ENCODE data around the gene SGCA. TPM values are rescaled to one million over a fixed set of nuclear protein-coding genes. Genes with fewer than 3 reads are reported as not detected.

The SGCA gene
- total RNA-seq, 1 donor from 2014 or later: 137 TPM

DNA sequence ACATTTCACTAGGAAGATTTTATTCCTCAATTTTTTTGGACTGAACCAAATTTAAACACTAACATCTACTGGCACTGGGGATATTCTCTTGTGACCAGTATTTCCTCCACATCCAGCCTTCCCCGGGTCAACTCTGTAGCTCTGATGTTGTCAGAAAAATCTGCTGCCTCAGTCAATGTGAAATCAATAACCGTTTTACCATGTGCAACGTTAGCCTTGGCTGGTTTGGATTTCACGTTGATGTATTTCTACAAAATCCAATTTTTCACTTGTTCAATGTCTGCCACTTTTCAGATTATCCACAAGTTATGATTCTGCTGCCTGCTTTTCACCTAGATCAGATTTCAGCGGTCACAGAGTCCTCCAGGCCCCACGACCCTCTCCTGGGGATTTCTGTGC lies 7.1 kb downstream of the SGCA start:
- no peak for DNase-seq
- Histone ChIP-seq H3K4me1 (peaks cover 90% of the 10 kb centered on the region), H3K27ac (replicated peaks) (peak overlapping the region; percentile 70), H3K9me3 (replicated peaks) (no peaks in the 10 kb centered on the region), H3K36me3 (no peaks in the 10 kb centered on the region), H3K4me3 (no peak overlapping the region), H3K27me3 (ENCODE audit: low read depth) (no peaks in the 10 kb centered on the region)
- TF ChIP-seq, protein P1, sequence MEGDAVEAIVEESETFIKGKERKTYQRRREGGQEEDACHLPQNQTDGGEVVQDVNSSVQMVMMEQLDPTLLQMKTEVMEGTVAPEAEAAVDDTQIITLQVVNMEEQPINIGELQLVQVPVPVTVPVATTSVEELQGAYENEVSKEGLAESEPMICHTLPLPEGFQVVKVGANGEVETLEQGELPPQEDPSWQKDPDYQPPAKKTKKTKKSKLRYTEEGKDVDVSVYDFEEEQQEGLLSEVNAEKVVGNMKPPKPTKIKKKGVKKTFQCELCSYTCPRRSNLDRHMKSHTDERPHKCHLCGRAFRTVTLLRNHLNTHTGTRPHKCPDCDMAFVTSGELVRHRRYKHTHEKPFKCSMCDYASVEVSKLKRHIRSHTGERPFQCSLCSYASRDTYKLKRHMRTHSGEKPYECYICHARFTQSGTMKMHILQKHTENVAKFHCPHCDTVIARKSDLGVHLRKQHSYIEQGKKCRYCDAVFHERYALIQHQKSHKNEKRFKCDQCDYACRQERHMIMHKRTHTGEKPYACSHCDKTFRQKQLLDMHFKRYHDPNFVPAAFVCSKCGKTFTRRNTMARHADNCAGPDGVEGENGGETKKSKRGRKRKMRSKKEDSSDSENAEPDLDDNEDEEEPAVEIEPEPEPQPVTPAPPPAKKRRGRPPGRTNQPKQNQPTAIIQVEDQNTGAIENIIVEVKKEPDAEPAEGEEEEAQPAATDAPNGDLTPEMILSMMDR (IDR thresholded peaks at IDR 0.05; ENCODE audit: borderline replicate concordance): no peak
- intact Hi-C loops (cut with micrococcal nuclease): no loop called here

DNA sequence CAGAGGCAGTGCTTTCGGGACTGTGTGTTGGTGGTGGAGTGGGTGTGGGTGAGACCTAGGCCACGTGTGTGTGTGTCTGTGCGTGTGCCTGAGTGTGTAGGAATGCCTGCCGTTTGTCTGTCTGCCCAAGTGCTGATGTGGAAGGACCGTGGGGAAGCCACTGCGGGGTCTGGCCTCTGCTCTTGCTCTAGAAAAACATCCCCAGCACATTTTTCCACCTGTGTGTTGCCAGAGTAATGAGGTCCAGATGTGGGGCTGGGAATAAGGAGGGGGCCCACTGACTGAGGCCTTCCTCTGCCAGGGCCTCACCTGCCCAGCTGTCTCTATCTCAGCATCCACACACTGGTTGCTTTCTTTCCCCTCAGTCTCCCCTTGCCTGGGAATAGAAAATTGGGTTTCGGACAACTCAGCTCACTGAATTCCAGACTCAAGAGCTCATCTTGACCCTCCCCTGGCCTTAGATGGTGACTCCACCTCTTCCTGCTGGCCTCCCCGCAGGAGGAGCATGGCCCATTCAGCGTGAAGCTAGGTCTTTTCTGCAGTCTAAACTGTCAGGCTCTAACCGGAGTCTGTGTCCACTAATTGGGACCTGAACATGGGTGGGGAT lies 7.6 kb downstream of the SGCA start:
- Histone ChIP-seq H3K9me3 (replicated peaks) (no peaks in the 10 kb centered on the region), H3K27ac (replicated peaks) (peak overlapping the region; percentile 70), H3K36me3 (no peaks in the 10 kb centered on the region), H3K4me1 (peaks cover 90% of the 10 kb centered on the region), H3K27me3 (ENCODE audit: low read depth) (no peaks in the 10 kb centered on the region), H3K4me3 (no peak overlapping the region)
- intact Hi-C loops (cut with micrococcal nuclease): no loop called here
- TF ChIP-seq, protein P1 (IDR thresholded peaks at IDR 0.05; ENCODE audit: borderline replicate concordance): no peak
- no peak for DNase-seq

DNA sequence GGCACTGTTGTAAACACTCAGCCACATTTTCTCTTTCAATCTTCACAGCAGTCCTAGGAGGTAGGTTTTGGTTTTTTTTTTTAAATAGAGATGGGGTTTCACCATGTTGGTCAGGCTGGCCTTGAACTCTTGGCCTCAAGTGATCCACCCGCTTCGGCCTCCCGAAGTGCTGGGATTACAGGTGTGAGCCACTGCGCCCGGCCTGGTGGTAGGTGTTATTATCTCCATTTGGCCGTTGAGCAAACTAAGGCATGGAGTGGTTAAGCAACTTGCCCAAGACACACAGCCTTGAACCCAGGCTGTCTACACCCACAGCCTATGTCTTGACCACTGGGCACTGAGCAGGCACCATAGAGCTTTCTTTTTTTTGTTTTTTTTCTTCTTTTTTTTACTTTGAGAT lies 8.6 kb downstream of the SGCA start:
- Histone ChIP-seq H3K36me3 (no peaks in the 10 kb centered on the region), H3K4me3 (no peak overlapping the region), H3K9me3 (replicated peaks) (no peaks in the 10 kb centered on the region), H3K27ac (replicated peaks) (peak overlapping the region; percentile 70), H3K27me3 (ENCODE audit: low read depth) (no peaks in the 10 kb centered on the region), H3K4me1 (peaks cover 86% of the 10 kb centered on the region)
- no peak for DNase-seq
- intact Hi-C loops (cut with micrococcal nuclease): no loop called here
- TF ChIP-seq, protein P1 (IDR thresholded peaks at IDR 0.05; ENCODE audit: borderline replicate concordance): no peak

DNA sequence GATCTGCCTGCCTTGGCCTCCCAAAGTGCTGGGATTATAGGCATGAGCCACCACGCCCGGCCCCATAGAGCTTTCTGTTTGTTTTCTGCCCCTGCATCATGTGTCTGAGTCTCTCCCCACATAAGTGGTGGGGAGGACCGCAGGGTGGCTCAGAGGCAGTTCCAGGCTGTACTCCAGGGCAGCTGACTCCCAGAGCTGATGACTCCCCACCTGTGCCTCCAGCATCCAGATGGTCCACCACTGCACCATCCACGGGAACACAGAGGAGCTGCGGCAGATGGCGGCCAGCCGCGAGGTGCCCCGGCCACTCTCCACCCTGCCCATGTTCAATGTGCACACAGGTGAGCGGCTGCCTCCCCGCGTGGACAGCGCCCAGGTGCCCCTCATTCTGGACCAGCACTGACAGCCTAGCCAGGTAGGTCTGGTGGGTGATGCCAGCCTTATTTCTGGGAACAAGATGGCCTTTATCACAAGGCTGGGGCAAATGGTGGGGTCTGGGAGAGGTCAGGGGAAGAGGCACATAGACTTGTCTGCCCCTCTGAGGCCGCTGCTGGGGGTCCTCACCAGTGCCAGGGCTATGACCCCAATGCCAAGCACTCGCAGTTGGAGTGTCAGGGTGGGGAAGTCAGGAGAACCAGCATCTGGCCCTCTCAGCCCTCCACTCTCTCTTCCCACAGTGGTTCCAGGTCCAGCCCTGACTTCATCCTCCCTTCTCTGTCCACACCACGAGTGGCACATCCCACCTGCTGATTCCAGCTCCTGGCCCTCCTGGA lies 9.4 kb downstream of the SGCA start:
- Histone ChIP-seq H3K36me3 (no peaks in the 10 kb centered on the region), H3K4me1 (peaks cover 78% of the 10 kb centered on the region), H3K9me3 (replicated peaks) (no peaks in the 10 kb centered on the region), H3K27ac (replicated peaks) (peak overlapping the region; percentile 92), H3K27me3 (ENCODE audit: low read depth) (no peaks in the 10 kb centered on the region), H3K4me3 (no peak overlapping the region)
- no peak for DNase-seq
- intact Hi-C loops (cut with micrococcal nuclease): no loop called here
- TF ChIP-seq, protein P1 (IDR thresholded peaks at IDR 0.05; ENCODE audit: borderline replicate concordance): no peak

DNA sequence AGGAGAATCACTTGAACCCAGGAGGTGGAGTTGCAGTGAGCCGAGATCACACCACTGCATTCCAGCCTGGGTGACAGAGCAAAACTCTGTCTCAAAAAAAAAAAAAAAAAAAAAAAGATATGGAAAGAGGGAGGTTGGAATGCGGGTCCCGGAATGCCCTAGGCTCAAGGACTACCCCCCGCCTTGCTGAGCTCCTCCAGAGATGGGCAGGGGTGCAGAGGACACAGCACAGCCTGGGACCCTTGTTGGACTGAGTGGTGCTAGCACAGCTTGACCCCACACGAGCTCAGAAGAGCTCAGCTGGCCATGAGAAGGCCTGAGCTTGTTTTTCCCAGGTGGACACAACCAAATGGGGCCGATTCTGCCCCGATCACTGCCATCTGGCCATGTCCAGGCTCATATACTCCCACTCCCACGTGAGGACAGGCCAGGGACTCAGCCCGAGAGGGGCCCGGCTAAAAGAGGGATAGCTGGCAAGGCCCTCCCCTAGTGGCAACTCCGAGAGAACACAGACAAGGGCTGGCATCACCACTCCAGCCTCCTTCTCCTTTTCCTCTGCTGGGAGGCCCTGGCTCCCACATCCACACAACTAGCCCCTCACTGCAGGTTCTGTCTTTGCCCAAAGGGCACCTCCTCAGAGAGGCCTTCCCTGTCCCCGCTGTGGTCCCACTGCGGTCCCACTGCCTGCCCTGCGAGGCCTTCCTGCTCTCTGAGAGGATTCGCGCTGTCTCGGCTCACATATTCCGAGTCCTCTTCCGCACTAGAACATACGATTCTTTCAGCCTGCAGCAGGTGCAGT lies 11.0 kb downstream of the SGCA start:
- no peak for DNase-seq

More for the DNA sequence above, 11.0 kb downstream of the SGCA start:
- intact Hi-C loops (cut with micrococcal nuclease): no loop called here
- Histone ChIP-seq H3K9me3 (replicated peaks) (no peaks in the 10 kb centered on the region), H3K27me3 (ENCODE audit: low read depth) (no peaks in the 10 kb centered on the region), H3K4me1 (peaks cover 63% of the 10 kb centered on the region), H3K27ac (replicated peaks) (peak overlapping the region; percentile 92), H3K36me3 (no peaks in the 10 kb centered on the region), H3K4me3 (no peak overlapping the region)
- TF ChIP-seq, protein P1 (IDR thresholded peaks at IDR 0.05; ENCODE audit: borderline replicate concordance): peak; percentile 34
